Kidney (tissue), 14 donors: ENCODE measurements around the gene INPP5A. TPM values are rescaled to one million over a fixed set of nuclear protein-coding genes. Genes with fewer than 3 reads are reported as not detected.
"Not testable (repeated sequence)": the region's sequence is repeated elsewhere in the genome, so short reads cannot be mapped to it uniquely, and the experiment has no call there.

ENCODE experiments used
- DNase-seq, 5 donors: peaks; one replicate each; pipeline ENCODE4 v3.0.0-alpha.2; 2013 to 2020
- FAIRE-seq: peaks from 2 replicates; lab custom pipeline; 2012; peaks lifted over from hg19 to GRCh38; lab: Jason Lieb, UNC
- H3K27ac ChIP-seq, 2 donors: one replicate each; pipeline ENCODE4 v1.7.0; 2013; ENCODE audit warnings: low read depth in 2 of 2, low read length in 2 of 2, inconsistent platforms in 1 of 2
- H3K27me3 ChIP-seq: one replicate; pipeline ENCODE4 v1.7.1; 2013; ENCODE audit warnings: low read length, inconsistent platforms; ENCODE audit not compliant: control insufficient read depth, insufficient read depth
- H3K36me3 ChIP-seq, 3 donors: one replicate each; pipeline versions ENCODE4 v1.7.0 to v1.7.1; 2013; ENCODE audit warnings: low read length in 3 of 3, control low read depth in 1 of 3, inconsistent platforms in 1 of 3; ENCODE audit not compliant: insufficient read depth in 3 of 3, control insufficient read depth in 2 of 3
- H3K4me1 ChIP-seq, 3 donors: one replicate each; pipeline versions ENCODE4 v1.7.0 to v1.7.1; 2013; ENCODE audit warnings: low read length in 3 of 3, inconsistent platforms in 1 of 3, low read depth in 1 of 3; ENCODE audit not compliant: control insufficient read depth in 2 of 3, insufficient read depth in 2 of 3
- H3K4me3 ChIP-seq, 3 donors: one replicate each; pipeline versions ENCODE4 v1.7.0 to v1.8.1; 2013; ENCODE audit warnings: low read length in 3 of 3, control low read depth in 1 of 3, inconsistent platforms in 1 of 3
- H3K9ac ChIP-seq, 3 donors: one replicate each; pipeline versions ENCODE4 v1.7.0 to v1.7.1; 2013; ENCODE audit warnings: low read length in 3 of 3, control low read depth in 1 of 3, inconsistent platforms in 1 of 3
- H3K9me3 ChIP-seq, 3 donors: one replicate each; pipeline versions ENCODE4 v1.7.0 to v1.7.1; 2013; ENCODE audit warnings: low read length in 3 of 3, control low read depth in 1 of 3, inconsistent platforms in 1 of 3; ENCODE audit not compliant: control insufficient read depth in 2 of 3, insufficient read depth in 1 of 3
- intact Hi-C: fragments of 100-400 bp; cut with DNase I; formaldehyde crosslinking; loops from one replicate; pipeline ENCODE4 v1.11.1; 2022
- polyA plus RNA-seq: library from polyadenylated mRNA; stranded (reverse); fragments of 350-450 nt; fragmentation: Illumina TruSeq; extraction: RNeasy Lipid Tissue Mini Kit (QIAGEN cat#74804); gene quantifications from one replicate; pipeline ENCODE4 v1.2.3, GENCODE V29; 2014; ENCODE audit warnings: low read depth, low replicate concordance; ENCODE audit not compliant: insufficient read depth
- total RNA-seq: library from RNA; stranded (reverse); fragmentation: NEBNext Ultra II Directional; extraction: Animal tissue kit (Norgen Biotek cat#: 25700); gene quantifications from one replicate; pipeline ENCODE4 v1.2.1, GENCODE V29; 2021
- TF ChIP-seq, protein P1 (sequence below): IDR thresholded peaks from 3 replicates; pipeline ENCODE4 v1.5.1; 2012; ENCODE audit warnings: mild to moderate bottlenecking, moderate library complexity, borderline replicate concordance; ENCODE audit not compliant: insufficient read depth; ENCODE audit errors: extremely low read depth
- donor health status: control.
- donor health status: control.
- donor health status: control.
- donor health status: control.
- donor health status: control.
- donor health status: DM: yes; HTN: yes; CAD: no.
- donor health status: Normal renal cell carcinoma (clear cell type).

The INPP5A gene
- total and polyA plus RNA-seq, 2 donors from 2014 or later = 20.8 to 40.3 TPM

- no peaks in the 10 kb centered on the region for H3K4me1 ChIP-seq
- H3K36me3 ChIP-seq = peaks cover 0 to 6% (median 0%) of the 10 kb centered on the region in 3 donors
- no peak for FAIRE-seq
Observed at GRCh38 chr10:132703419-132704007, 165.9 kb downstream of the INPP5A start.

GRCh38 chr10:132704008-132704814, 166.6 kb downstream of the INPP5A start:
- H3K4me1 ChIP-seq = no peaks in the 10 kb centered on the region
- intact Hi-C loops = no loop called here
- no peaks in the 10 kb centered on the region for H3K27me3 ChIP-seq
- DNase-seq (peak in 2 of 5 donors; percentile 32 to 64), FAIRE-seq (no peak)
- TF ChIP-seq, protein P1, sequence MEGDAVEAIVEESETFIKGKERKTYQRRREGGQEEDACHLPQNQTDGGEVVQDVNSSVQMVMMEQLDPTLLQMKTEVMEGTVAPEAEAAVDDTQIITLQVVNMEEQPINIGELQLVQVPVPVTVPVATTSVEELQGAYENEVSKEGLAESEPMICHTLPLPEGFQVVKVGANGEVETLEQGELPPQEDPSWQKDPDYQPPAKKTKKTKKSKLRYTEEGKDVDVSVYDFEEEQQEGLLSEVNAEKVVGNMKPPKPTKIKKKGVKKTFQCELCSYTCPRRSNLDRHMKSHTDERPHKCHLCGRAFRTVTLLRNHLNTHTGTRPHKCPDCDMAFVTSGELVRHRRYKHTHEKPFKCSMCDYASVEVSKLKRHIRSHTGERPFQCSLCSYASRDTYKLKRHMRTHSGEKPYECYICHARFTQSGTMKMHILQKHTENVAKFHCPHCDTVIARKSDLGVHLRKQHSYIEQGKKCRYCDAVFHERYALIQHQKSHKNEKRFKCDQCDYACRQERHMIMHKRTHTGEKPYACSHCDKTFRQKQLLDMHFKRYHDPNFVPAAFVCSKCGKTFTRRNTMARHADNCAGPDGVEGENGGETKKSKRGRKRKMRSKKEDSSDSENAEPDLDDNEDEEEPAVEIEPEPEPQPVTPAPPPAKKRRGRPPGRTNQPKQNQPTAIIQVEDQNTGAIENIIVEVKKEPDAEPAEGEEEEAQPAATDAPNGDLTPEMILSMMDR = no peak
- peaks cover 0 to 14% (median 0%) of the 10 kb centered on the region in 3 donors for H3K9me3 ChIP-seq
- H3K27ac ChIP-seq = no peak overlapping the region
- H3K9ac ChIP-seq = no peak overlapping the region
- H3K4me3 ChIP-seq = no peak overlapping the region
- H3K36me3 ChIP-seq = peaks cover 0 to 6% (median 0%) of the 10 kb centered on the region in 3 donors

More at GRCh38 chr10:132703419-132704007, 165.9 kb downstream of the INPP5A start:
- no peak overlapping the region for H3K9ac ChIP-seq
- TF ChIP-seq, protein P1 = no peak
- DNase-seq = peak in 2 of 5 donors; percentile 44 to 54
- peaks cover 0 to 14% (median 0%) of the 10 kb centered on the region in 3 donors for H3K9me3 ChIP-seq
- intact Hi-C loops = no loop called here
- H3K27me3 ChIP-seq = no peaks in the 10 kb centered on the region
- no peak overlapping the region for H3K4me3 ChIP-seq
- no peak overlapping the region for H3K27ac ChIP-seq

DNA sequence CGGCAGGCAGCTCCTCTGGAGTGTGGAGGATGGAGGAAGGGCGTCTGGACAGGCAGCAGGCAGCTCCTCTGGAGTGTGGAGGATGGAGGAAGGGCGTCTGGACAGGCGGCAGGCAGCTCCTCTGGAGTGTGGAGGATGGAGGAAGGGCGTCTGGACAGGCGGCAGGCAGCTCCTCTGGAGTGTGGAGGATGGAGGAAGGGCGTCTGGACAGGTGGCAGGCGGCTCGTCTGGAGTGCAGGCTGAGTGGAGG, 167.2 kb downstream of the INPP5A start:
- DNase-seq, FAIRE-seq, intact Hi-C loops, H3K36me3 ChIP-seq, H3K27ac ChIP-seq, H3K4me1 ChIP-seq, H3K9ac ChIP-seq, H3K27me3 ChIP-seq, H3K4me3 ChIP-seq: not testable (repeated sequence)
- H3K9me3 ChIP-seq = peaks cover 0 to 14% (median 0%) of the 10 kb centered on the region in 3 donors

DNA sequence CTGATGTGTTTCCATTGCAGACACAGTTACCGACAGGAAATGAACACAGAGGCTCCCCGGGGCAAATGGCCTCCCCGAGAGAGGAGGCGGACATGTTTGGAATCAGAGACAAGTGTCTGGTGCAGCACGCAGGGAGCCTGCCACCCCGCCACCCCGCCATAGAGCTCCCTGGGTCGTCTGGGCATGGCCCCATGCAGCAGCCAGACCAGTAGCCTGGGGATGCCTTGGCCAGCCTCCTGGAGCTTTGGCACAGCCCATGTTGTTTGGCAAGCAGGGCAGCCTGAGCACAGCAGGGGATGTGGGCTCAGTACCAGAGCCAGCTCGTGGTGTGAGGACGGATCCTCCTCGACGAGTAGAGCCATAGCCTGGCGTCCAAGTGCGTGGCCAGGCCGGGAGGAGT, 167.6 kb downstream of the INPP5A start:
- peak in 2 of 5 donors; percentile 32 to 78 for DNase-seq
- H3K27me3 ChIP-seq = no peaks in the 10 kb centered on the region
- no peak overlapping the region for H3K4me3 ChIP-seq

More for the DNA sequence above, 167.6 kb downstream of the INPP5A start:
- H3K4me1 ChIP-seq = no peaks in the 10 kb centered on the region
- no peak for FAIRE-seq
- H3K36me3 ChIP-seq = peaks cover 0 to 6% (median 0%) of the 10 kb centered on the region in 3 donors
- H3K9me3 ChIP-seq = peaks cover 0 to 14% (median 0%) of the 10 kb centered on the region in 3 donors
- no peak overlapping the region for H3K9ac ChIP-seq
- TF ChIP-seq, protein P1 = no peak
- intact Hi-C loops = no loop called here
- no peak overlapping the region for H3K27ac ChIP-seq
